Astrocyte (in vitro differentiated cells and primary cell): ENCODE data around the gene CD68.

Source experiments
- CTCF ChIP-seq: IDR thresholded peaks from 2 replicates; pipeline ENCODE4 v1.5.1; 2011; ENCODE audit warnings: low read depth, mild to moderate bottlenecking, inconsistent platforms, low read length, moderate library complexity; ENCODE audit not compliant: insufficient read depth
- EZH2 ChIP-seq: IDR thresholded peaks from 2 replicates; pipeline ENCODE4 v1.6.1; 2012; ENCODE audit warnings: mild to moderate bottlenecking, low read length, inconsistent platforms; ENCODE audit not compliant: insufficient read depth

- no peak for TF ChIP-seq CTCF
- TF ChIP-seq EZH2: no peak
Observed at GRCh38 chr17:7541074-7541621, 38.3 kb upstream of the CD68 start.
